CD8-positive, alpha-beta memory T cell (primary cell): ENCODE measurements around the gene RAI1. TPM values are rescaled to one million over a fixed set of nuclear protein-coding genes. Genes with fewer than 3 reads are reported as not detected.

Experiments used
- CTCF ChIA-PET: fragments of 350-600 bp; sonication (Branson Sonifier 250); formaldehyde crosslinking; loops from one replicate; lab custom pipeline; 2021; ENCODE audit warnings: antibody characterized with exemption; lab: Charles Lee
- POLR2A ChIA-PET: fragments of 350-600 bp; sonication (Branson Sonifier 250); formaldehyde crosslinking; loops from one replicate; lab custom pipeline; 2021; ENCODE audit warnings: antibody characterized with exemption; lab: Charles Lee
- DNase-seq, 5 donors: peaks; one replicate each; pipeline versions ENCODE4 v3.0.0 to v3.0.0-alpha.2; 2020 to 2022; ENCODE audit warnings: mixed read lengths in 1 of 5
- H3K27ac ChIP-seq: one replicate; pipeline ENCODE4 v1.7.0; 2013; ENCODE audit warnings: low read depth, mild to moderate bottlenecking, low read length, moderate library complexity
- H3K27me3 ChIP-seq: 2 replicates; pipeline ENCODE4 v1.7.0; 2013; ENCODE audit warnings: low read length, mild to moderate bottlenecking; ENCODE audit not compliant: insufficient read depth, poor library complexity, severe bottlenecking
- H3K36me3 ChIP-seq: 2 replicates; pipeline ENCODE4 v1.7.0; 2013; ENCODE audit warnings: mild to moderate bottlenecking, low read length, moderate library complexity; ENCODE audit not compliant: insufficient read depth
- H3K4me1 ChIP-seq: 2 replicates; pipeline ENCODE4 v1.7.0; 2013; ENCODE audit warnings: mild to moderate bottlenecking, low read length, moderate library complexity; ENCODE audit not compliant: insufficient read depth
- H3K4me3 ChIP-seq: 2 replicates; pipeline ENCODE4 v1.7.0; 2013; ENCODE audit warnings: mild to moderate bottlenecking, low read length
- H3K9me3 ChIP-seq: 2 replicates; pipeline ENCODE4 v1.7.0; 2013; ENCODE audit warnings: mild to moderate bottlenecking, low read length
- H3K27ac Mint-ChIP-seq, 8 donors: one replicate each; pipeline ENCODE4 v1.8.0; 2020 to 2021; ENCODE audit warnings: mixed read lengths in 8 of 8, mild to moderate bottlenecking in 6 of 8, inconsistent platforms in 3 of 8, moderate library complexity in 3 of 8
- H3K27me3 Mint-ChIP-seq, 2 donors: one replicate each; pipeline ENCODE4 v1.8.0; 2020 to 2021; ENCODE audit warnings: mixed read lengths in 2 of 2, mild to moderate bottlenecking in 1 of 2, moderate library complexity in 1 of 2
- H3K36me3 Mint-ChIP-seq, 3 donors: one replicate each; pipeline ENCODE4 v1.8.0; 2020 to 2021; ENCODE audit warnings: mixed read lengths in 3 of 3, inconsistent platforms in 1 of 3, mild to moderate bottlenecking in 1 of 3
- H3K4me1 Mint-ChIP-seq, 3 donors: one replicate each; pipeline ENCODE4 v1.8.0; 2020 to 2021; ENCODE audit warnings: mixed read lengths in 3 of 3, inconsistent platforms in 1 of 3, mild to moderate bottlenecking in 1 of 3
- H3K4me3 Mint-ChIP-seq, 7 donors: one replicate each; pipeline ENCODE4 v1.8.0; 2020 to 2021; ENCODE audit warnings: mixed read lengths in 7 of 7, mild to moderate bottlenecking in 6 of 7, moderate library complexity in 4 of 7, inconsistent platforms in 2 of 7
- H3K9me3 Mint-ChIP-seq, 5 donors: one replicate each; pipeline ENCODE4 v1.8.0; 2020 to 2022; ENCODE audit warnings: mixed read lengths in 5 of 5, mild to moderate bottlenecking in 3 of 5, moderate library complexity in 2 of 5, inconsistent platforms in 1 of 5
- polyA plus RNA-seq: library from polyadenylated mRNA; unstranded; fragments of 300-500 nt; fragmentation: Illumina TruSeq; gene quantifications from one replicate; pipeline ENCODE4 v1.2.3, GENCODE V29; 2021
- total RNA-seq, 2 experiments: library from RNA; stranded (reverse); gene quantifications; one replicate each; pipeline ENCODE4 v1.2.3, GENCODE V29; 2021

The RAI1 gene
- total and polyA plus RNA-seq, 3 experiments from 2014 or later, result 5.6 to 20.2 (median 19.7) TPM

- Histone ChIP-seq H3K36me3 (no peaks in the 10 kb centered on the region), H3K4me3 (no peak overlapping the region), H3K27ac (no peak overlapping the region), H3K4me1 (peaks cover 11% of the 10 kb centered on the region), H3K27me3 (no peaks in the 10 kb centered on the region), H3K9me3 (no peaks in the 10 kb centered on the region)
- H3K4me3 Mint-ChIP-seq, result no peak overlapping the region
- POLR2A ChIA-PET, result no interaction called here
- H3K9me3 Mint-ChIP-seq, result no peaks in the 10 kb centered on the region
- CTCF ChIA-PET, result no interaction called here
- no peaks in the 10 kb centered on the region for H3K36me3 Mint-ChIP-seq
- no peak for DNase-seq
- H3K4me1 Mint-ChIP-seq, result peaks cover 0 to 22% (median 0%) of the 10 kb centered on the region in 3 donors
- no peaks in the 10 kb centered on the region for H3K27me3 Mint-ChIP-seq
- H3K27ac Mint-ChIP-seq, result peak overlapping the region in 3 of 8 donors; percentile 49 to 65 (median 64)
Observed at GRCh38 chr17:17742688-17743390, 61.6 kb downstream of the RAI1 start.

DNA sequence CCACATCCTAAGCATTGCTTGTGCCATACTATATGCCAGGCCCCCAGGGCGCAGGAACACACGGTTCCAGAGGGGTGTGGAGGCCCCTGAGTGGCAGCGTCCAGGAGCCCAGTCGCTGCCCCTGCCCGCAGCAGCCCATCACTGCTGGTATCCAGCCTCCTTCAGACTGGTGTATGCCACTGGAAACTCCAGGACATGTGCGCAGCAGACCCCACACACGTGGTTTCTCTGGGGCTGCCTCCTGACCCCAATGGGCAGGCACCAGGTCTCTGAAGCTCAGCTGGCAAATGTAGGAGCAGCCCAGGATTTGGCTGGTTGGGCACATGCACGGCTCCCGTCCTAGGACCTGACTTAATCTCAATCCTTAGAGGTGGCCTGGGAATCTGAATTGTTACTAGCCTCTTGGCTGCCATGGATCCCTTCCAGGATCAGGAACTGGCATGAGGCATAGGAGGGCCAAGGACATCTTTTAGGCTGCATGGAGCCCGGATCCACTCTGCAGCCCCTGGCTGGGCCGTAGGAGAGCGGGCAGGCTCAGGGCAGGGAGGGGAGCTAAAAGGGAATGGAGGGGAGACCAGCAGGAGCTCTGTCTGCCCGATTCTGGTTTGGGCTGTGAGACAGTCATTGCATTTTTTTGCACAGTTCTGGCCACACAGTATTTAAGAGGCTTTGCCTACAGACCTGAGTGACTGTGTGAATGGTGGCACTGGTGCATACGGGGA is 62.3 kb downstream of the RAI1 start:
- Mint-ChIP-seq H3K27ac (peak overlapping the region in 1 of 8 donors; percentile 67), H3K36me3 (no peaks in the 10 kb centered on the region), H3K4me1 (peaks cover 5 to 26% (median 5%) of the 10 kb centered on the region in 3 donors), H3K9me3 (no peaks in the 10 kb centered on the region), H3K27me3 (no peaks in the 10 kb centered on the region), H3K4me3 (no peak overlapping the region)
- H3K36me3 ChIP-seq, result no peaks in the 10 kb centered on the region
- POLR2A ChIA-PET, result no interaction called here
- peaks cover 11% of the 10 kb centered on the region for H3K4me1 ChIP-seq
- H3K4me3 ChIP-seq, result no peak overlapping the region
- no peaks in the 10 kb centered on the region for H3K9me3 ChIP-seq
- DNase-seq, result no peak
- no peak overlapping the region for H3K27ac ChIP-seq
- CTCF ChIA-PET, result no interaction called here
- no peaks in the 10 kb centered on the region for H3K27me3 ChIP-seq

DNA sequence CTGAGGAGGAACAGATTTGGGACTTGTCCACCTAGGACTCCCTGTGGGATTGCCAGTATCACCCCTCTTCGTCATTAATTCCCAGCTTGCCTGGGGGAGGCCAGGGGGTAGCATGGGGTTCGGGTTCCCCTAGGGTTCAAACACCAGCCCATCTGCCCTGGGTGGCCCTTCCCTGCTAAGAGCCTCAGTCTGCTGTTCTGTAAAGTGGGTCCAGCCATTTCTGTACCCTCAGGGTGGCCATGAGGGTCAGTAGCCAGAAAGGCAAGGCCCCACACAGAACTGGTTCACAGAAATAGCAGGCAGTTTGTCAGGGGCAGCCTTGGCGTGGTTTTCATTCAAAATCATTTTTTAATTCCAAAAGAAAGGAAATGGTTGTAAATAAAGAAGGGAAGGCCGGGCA is 62.9 kb downstream of the RAI1 start:
- Mint-ChIP-seq H3K9me3 (no peaks in the 10 kb centered on the region), H3K36me3 (no peaks in the 10 kb centered on the region), H3K4me1 (peaks cover 6 to 26% (median 7%) of the 10 kb centered on the region in 3 donors), H3K27ac (peak overlapping the region in 1 of 8 donors; percentile 36), H3K4me3 (no peak overlapping the region), H3K27me3 (no peaks in the 10 kb centered on the region)
- Histone ChIP-seq H3K36me3 (no peaks in the 10 kb centered on the region), H3K4me1 (peaks cover 12% of the 10 kb centered on the region), H3K9me3 (no peaks in the 10 kb centered on the region), H3K4me3 (no peak overlapping the region), H3K27ac (no peak overlapping the region), H3K27me3 (no peaks in the 10 kb centered on the region)
- ChIA-PET CTCF (no interaction called here), POLR2A (no interaction called here)
- DNase-seq, result no peak

GRCh38 chr17:17745476-17746455 is 64.5 kb downstream of the RAI1 start:
- DNase-seq, result no peak
- Mint-ChIP-seq H3K4me3 (no peak overlapping the region), H3K36me3 (no peaks in the 10 kb centered on the region), H3K9me3 (no peaks in the 10 kb centered on the region), H3K27me3 (no peaks in the 10 kb centered on the region), H3K4me1 (peaks cover 22 to 32% (median 22%) of the 10 kb centered on the region in 3 donors), H3K27ac (peak overlapping the region in 3 of 8 donors; percentile 18 to 70 (median 62))
- Histone ChIP-seq H3K27ac (no peak overlapping the region), H3K4me3 (no peak overlapping the region), H3K27me3 (no peaks in the 10 kb centered on the region), H3K9me3 (no peaks in the 10 kb centered on the region), H3K36me3 (no peaks in the 10 kb centered on the region), H3K4me1 (peaks cover 18% of the 10 kb centered on the region)
- ChIA-PET POLR2A (no interaction called here), CTCF (interaction anchor here (1.1 to 1.4 kb wide), 2 partner anchors 19 to 65 kb away, joined by 3 read pairs; no protein-coding TSS in a partner anchor)

DNA sequence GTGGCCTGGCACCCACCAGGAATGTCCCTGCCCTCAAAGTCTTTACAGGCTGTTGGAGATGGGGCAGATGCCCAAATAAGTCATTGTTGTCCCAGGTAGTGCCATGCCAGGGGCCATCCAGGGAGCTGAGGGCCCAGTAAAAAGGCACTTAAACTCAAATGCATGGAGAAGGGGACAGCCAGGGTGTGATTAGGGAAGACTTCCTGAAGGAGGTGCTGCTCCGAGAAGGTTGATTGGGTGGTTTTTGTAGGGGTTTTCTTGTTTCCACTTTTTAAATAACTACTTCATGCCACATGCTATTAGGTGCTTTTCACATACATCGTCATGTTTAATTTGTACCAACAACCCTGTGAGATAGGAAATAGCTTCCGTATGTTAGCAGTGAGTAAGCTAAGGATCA is 66.9 kb downstream of the RAI1 start:
- Mint-ChIP-seq H3K4me1 (peaks cover 39 to 44% (median 40%) of the 10 kb centered on the region in 3 donors), H3K27me3 (no peaks in the 10 kb centered on the region)

DNA sequence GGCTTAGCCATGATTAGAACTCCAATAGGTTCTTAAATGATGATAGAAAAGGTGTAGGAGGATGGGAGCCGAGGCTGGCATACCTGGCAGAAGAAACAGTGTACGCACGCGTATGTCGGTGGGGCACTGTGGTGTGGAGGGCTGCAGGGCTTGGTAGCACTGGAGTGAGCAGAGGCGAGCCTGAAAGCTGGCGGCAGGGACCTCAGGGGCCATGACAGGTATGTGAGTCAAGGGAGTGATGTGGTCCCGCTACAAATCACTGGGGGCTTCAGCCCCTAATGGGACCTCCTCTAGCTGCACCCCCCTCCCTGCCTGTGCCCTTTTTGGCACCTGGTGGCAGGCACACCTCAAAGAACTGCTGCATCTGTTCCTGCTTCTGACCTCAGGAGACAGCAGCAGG is 67.3 kb downstream of the RAI1 start:
- Histone ChIP-seq H3K4me3 (no peak overlapping the region), H3K27ac (no peak overlapping the region), H3K27me3 (no peaks in the 10 kb centered on the region), H3K36me3 (no peaks in the 10 kb centered on the region), H3K4me1 (peaks cover 40% of the 10 kb centered on the region), H3K9me3 (no peaks in the 10 kb centered on the region)
- POLR2A ChIA-PET, result no interaction called here
- peaks cover 42 to 48% (median 43%) of the 10 kb centered on the region in 3 donors for H3K4me1 Mint-ChIP-seq
- no peak overlapping the region for H3K4me3 Mint-ChIP-seq
- H3K27ac Mint-ChIP-seq, result peak overlapping the region in 3 of 8 donors; percentile 74 to 100 (median 80)
- CTCF ChIA-PET, result no interaction called here
- no peak for DNase-seq
- no peaks in the 10 kb centered on the region for H3K27me3 Mint-ChIP-seq
- no peaks in the 10 kb centered on the region for H3K9me3 Mint-ChIP-seq
- H3K36me3 Mint-ChIP-seq, result peaks cover 0 to 2% (median 0%) of the 10 kb centered on the region in 3 donors

More for the DNA sequence above, 66.9 kb downstream of the RAI1 start:
- Histone ChIP-seq H3K27me3 (no peaks in the 10 kb centered on the region), H3K9me3 (no peaks in the 10 kb centered on the region), H3K4me1 (peaks cover 36% of the 10 kb centered on the region), H3K4me3 (no peak overlapping the region), H3K36me3 (no peaks in the 10 kb centered on the region), H3K27ac (no peak overlapping the region)
- Mint-ChIP-seq H3K9me3 (no peaks in the 10 kb centered on the region), H3K27ac (peak overlapping the region in 5 of 8 donors; percentile 15 to 100 (median 74)), H3K36me3 (peaks cover 0 to 2% (median 0%) of the 10 kb centered on the region in 3 donors), H3K4me3 (no peak overlapping the region)
- CTCF ChIA-PET, result no interaction called here
- no peak for DNase-seq
- POLR2A ChIA-PET, result no interaction called here

GRCh38 chr17:17749025-17749772 is 67.9 kb downstream of the RAI1 start:
- Mint-ChIP-seq H3K27me3 (no peaks in the 10 kb centered on the region), H3K27ac (peak overlapping the region; percentile 73 to 100 (median 91)), H3K4me3 (peak overlapping the region; percentile 37 to 87 (median 56)), H3K36me3 (peaks cover 0 to 2% (median 0%) of the 10 kb centered on the region in 3 donors), H3K9me3 (no peaks in the 10 kb centered on the region), H3K4me1 (peaks cover 46 to 52% (median 46%) of the 10 kb centered on the region in 3 donors)
- Histone ChIP-seq H3K36me3 (no peaks in the 10 kb centered on the region), H3K4me1 (peaks cover 44% of the 10 kb centered on the region), H3K27me3 (no peaks in the 10 kb centered on the region), H3K27ac (no peak overlapping the region), H3K9me3 (no peaks in the 10 kb centered on the region), H3K4me3 (no peak overlapping the region)
- ChIA-PET CTCF (interaction anchor here (1.0 to 1.4 kb wide), 4 partner anchors 9 to 63 kb away, joined by 3 to 5 read pairs (median 4); no protein-coding TSS in a partner anchor), POLR2A (interaction anchor here (1.2 kb wide), 1 partner anchor 223 kb away, joined by 3 read pairs; the partner anchor contains the start of genes DRC3 and TOM1L2)
- DNase-seq, result no peak
